ENCODE measurements around the gene NEO1.
"Not testable (repeated sequence)": the region's sequence is repeated elsewhere in the genome, so short reads cannot be mapped to it uniquely, and the experiment has no call there.

The NEO1 gene

DNA sequence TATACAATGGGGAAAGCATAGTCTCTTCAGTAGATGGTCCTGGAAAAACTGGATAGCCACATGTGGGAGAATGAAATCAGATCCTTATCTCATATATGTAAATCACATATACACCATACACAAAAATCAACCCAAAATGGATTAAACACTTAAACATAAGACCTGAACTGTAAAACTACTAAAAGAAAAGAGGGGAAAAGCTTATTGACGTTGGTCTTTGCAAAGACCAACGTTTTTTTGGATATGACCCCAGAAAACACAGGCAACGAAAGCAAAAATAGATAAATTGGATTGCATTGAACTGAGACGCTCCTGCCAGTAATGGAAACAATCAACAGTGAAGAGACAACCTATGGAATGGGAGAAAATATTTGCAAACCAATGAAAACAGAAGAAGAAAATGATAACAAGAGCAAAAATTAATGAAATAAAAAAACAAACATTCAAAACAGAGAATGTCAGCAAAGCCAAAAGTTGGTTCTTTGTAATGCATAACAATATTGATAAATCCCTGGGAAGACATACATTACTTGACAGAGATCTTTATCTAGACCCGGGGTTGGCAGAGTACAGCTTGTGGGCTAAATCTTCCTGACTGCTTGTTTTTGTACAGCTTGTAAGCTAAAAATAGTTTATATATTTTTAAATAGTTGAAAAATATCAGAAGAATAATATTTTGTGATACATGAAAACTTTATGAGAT is 86.9 kb downstream of the NEO1 start:
- no peak for DNase-seq

DNA sequence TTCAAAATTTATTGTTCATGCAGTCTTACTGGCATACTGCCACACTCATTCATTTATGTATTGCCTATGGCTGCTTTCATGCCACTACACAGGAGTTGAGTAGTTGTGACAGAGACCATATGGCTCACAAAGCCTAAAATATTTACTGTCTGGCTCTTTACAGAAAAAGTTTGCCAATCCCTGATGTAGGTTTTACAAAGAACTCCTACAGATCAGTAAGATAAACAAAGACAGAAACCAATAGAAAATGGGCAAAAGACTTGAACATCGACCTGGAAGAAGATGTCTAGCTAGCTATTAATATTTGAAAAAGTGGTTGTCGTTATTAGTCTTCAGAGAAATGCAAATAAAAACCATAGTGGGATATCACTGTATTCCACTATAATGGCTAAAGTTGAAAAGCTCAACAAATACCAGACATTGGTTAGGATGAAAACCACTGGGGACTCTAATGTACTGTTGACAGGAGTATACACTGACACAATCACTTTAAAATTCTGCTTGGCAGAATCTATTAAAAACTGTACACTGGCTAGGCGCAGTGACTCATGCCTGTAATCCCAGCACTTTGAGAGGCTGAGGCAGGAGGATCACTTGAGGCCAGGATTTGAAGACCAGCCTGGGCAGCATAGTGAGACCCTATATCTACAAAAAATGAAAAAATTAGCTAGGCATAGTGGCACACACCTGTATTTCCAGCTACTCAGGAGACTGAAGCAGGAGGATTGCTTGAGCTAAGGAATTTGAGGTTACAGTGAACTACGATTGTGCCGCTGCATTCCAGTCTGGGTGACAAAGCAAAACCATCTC is 87.7 kb downstream of the NEO1 start:
- no peak for DNase-seq

DNA sequence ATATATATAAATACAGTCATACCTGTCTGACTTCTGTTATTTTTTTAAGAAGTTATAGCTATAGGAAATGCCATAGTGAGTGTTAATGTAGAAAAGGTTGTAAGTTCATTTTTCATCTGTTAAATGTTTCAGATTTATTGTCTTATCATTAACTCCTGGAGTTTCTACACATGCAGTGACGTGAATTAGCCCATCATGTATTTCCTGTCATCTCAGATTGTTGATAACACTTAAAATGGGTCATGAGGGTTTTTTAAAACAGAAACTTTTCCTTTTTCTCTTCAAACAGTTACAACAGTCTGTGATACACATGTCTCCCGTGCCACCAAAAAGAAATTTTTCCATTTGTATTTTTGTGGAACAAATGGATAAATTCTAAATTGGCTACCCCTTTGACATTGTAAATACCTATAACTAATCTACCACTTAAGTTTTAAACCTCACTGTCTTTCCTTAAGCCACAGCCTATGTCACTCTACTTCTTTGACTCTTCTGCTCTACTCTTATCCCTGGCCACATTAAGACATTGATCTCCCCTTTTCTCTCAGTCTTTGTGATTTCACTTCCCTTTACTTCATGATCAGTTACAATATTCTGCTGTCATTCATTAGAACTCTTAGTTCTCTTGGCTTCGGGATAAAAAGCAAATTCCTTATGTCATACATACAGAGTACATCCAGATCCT is 89.1 kb downstream of the NEO1 start:
- DNase-seq = no peak

DNA sequence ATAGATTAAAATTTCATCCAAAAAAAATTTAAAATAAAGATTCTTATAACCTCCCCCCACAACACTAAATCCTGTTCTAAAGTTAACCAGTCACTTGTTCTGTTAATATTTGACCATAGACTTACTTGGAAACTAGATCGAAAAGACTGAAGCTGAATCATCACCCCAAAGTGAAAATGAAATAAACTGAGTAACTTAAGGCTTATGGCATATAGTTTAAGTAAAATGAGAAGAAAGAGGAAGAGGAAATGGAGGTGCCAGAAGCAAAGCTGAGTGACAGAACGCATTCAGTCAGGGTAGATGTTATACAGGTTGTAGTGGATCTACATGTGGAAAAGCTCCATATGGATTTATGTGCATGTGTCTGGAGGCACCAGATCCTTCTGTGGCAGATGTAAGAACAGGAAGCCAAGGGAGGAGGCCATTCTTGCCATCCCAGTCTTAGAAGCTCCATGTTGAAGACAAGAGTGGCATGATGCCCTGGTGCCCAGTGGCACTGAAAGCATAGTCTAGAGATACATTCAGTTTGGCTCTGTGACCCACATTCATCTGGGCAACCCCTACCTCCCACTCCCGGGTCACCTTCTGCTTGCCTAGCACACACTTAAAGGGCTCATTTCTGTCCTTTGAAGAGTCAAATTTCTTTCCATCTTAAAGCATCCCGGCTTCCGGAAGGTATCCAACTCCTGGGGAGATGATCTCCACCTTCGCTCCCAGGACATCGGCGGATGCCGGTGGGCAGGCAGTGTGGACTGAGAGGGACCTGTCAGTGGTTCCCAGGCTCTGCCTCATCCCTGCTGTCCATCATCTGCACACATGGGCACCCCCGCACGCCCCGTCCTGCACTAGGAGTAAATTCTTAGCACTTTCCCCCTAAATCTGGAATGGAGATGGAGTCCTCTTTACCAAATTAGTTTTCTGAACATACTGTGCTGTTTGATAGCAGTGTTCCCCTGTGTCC is 90.8 kb downstream of the NEO1 start:
- DNase-seq = no peak

DNA sequence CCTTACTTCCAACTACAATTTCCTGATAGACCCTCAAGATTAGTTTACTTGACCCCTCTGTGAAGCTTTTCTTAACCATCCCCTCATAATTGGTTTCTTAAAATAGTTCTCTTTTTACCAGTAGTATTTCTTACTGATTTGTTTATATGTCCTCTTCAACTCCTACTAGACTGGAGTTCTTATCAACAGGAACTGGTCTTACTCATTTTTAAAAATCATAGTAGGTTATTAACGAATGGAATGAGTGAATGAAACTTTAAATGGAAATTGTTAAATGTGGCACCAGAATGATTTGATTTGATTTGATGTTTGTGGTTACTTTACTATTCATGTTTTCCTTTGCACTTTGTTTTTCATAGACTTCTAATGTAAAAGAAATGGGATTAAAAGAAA is 91.5 kb downstream of the NEO1 start:
- no peak for DNase-seq

DNA sequence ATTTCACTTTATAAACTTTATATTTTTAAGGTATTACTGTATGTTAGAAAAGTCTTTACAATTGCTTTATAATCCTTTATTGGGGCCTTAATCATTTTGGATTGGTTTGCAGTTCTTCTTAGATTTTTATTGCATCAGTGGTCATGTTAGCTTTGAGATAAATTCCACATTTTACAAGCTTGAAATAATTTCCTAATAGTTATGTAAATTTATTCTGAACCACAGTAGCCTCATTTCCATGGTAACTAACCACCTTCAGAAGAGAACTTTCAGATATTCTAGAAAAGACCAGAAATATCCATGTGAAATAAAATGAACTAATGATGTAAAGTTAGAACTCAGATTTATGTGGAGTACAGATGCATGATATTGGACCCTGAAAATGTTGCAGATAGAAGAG is 94.2 kb downstream of the NEO1 start:
- no peak for DNase-seq

DNA sequence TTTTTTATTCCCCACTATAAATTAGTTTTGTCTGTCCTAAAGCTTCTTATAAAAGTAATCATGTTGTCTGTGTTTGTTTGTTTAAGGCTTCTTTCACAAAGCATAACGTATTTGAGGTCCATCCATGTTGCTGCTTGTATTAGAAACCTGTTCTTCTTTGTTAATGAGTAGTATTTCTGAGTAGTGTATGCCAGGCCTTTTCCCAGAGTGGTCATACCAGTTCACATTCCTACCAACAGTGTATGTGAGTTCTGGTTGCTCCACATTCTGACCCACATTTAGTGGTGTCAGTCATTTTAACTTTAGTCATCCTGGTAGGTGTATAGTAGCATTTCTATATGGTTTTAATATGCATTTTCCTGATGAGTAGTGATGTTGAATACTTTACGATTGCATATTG is 98.6 kb downstream of the NEO1 start:
- DNase-seq = no peak

DNA sequence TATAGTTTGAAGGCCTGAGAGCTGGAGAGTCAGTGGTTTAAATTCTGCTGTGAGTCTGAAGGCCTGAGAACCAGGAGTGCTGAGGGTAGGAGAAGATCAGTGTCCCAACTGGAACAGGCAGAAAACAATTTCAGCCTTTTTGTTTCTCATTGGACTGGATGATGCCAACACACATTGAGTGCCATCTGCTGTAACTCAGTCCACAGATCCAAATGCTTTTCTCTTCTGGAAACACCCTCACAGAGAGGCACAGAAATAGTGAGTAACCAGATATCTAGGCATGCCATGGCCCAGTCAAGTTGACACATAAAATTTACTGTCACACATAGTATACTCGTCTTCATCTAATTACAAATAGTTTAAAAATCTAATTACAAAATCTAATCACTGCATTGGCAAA is 100.8 kb downstream of the NEO1 start:
- DNase-seq = no peak

DNA sequence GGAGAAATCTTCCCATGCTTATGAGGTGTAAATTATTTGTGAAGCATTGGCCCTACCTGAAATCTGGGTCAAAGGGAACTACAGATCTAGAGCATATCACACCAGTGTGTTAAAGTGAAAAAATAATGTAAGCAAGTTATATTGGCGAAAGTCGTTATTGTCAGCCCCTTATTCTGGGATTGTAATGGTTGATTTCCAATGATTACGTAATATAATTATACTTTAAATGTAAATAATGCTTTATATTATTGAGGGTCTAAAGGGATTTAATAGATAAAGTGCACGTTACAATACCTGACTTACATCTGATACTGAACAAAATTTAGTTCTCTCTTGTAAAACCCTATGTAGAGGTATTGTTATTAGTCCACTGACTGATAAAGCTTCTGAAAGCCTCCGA is 101.2 kb downstream of the NEO1 start:
- no peak for DNase-seq

DNA sequence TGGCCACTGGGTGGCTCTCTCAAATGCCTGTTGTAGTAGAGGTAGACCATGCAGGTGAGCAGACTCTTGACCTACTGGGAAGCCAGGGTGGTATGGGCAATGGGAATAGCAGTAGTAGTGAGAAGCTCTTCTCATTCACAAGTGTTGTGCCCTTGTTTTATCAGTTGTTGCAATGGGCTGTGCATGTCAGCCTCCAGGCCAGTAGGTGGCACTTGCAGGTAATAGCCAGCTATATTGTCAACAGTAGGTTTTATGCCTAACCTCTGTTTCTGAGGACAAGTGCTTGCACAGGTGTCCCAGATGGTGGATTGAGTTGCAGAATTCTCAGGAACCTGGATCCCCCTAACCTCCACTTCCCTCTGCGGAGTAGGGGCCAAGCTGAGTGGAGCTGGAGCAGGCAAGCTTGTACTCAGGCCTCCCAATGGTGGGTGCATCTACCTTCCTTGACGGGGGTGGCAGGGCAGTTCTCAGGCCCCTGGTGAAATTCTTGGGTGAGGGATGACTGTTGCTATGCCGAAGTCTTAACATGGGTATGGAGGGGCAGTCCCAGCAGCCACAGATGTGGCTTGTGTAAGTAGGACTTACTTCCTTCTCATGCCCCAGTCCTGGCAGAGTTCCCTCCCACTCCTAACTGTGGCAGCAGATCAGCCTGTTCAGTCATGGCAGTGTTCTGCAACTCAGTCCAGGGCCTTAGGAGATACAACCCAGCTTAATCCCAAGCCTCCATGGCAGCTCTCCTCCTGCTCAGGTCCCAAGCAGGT is 104.3 kb downstream of the NEO1 start:
- no peak for DNase-seq

DNA sequence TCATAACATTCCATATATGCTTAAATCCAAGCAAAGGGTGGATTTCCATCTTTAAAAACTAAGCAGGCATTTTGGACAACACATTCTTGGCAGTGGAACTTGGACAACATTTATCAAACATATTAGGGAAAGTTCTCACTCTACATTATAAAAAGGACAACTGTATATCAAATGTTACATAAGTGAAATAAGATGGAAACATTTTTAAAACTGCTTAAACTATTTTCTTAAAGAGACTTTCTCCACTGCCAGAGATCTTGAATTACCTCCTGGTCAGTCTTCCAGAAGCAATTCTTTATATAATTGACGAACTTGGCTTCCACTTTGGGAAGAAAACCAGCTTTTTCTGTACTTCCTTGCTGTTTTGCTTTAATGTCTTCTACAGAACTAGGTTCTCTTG is 109.3 kb downstream of the NEO1 start:
- no peak for DNase-seq

DNA sequence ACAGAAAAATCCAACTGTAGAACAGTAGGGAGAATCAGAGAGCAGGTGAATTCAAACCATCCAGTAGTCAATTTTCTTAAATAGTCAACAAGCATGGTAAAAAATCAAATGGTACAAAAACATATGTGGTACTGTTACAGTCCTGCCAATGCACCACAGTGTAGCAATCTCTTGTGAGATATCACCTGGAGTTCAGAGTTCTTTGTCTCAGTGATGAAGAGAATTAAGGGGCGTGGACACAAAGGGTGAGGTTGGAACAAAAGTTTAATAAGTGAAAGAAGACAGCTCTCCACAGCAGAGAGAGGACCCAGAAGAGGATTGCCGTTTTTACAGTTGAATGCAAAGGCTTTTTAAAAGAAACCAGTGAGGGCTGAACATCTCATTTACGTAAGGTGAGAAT is 113.2 kb downstream of the NEO1 start:
- DNase-seq = no peak

DNA sequence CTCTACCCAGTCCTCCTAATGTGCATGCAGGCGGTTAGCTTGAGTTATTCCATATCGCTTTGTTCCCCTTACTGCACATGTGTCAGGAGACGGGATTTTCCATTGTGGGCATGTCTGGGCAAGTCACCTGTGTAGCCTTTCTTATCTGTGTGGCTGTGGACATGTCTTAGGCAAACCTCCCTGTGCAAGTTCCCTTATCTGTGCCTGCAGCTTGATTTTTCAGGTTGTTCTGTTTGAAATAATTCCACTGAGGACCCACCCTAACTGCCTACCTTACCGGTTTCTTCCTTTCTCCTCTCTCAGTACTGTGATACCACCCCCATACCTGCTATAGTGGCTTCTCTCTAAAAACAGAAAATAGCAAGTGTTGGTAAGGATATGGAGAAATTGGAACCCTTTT is 113.6 kb downstream of the NEO1 start:
- no peak for DNase-seq

DNA sequence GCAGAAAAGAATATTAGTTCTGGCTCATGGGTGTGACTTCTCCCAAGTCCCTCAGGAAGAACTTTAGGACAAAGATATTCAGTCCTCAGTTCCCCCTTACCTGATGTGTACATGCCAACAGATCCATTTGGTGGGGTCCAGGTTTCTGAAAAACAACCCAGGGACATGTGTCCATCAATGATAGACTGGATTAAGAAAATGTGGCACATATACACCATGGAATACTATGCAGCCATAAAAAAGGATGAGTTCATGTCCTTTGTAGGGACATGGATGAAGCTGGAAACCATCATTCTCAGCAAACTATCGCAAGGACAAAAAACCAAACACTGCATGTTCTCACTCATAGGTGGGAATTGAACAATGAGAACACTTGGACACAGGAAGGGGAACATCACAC is 114.4 kb downstream of the NEO1 start:
- not testable (repeated sequence) for DNase-seq

DNA sequence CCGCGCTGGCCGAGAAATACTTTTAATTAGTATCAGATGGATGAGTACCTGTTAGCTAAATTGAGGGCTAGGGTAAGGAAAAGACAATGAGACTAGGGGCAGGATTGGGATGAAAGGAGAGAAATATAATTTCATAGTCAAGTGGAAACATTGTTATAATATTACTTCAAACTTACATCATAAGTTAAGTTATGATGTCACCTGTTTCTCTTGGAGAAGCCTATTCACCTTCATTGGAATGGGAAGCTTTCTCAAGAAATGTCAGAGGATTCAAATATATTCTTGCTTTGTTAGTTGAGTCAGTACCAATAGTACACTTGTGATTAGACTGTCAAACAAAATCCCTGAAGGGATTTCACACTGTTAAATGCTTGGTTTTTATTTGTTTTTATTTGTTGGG is 116.2 kb downstream of the NEO1 start:
- DNase-seq = no peak

DNA sequence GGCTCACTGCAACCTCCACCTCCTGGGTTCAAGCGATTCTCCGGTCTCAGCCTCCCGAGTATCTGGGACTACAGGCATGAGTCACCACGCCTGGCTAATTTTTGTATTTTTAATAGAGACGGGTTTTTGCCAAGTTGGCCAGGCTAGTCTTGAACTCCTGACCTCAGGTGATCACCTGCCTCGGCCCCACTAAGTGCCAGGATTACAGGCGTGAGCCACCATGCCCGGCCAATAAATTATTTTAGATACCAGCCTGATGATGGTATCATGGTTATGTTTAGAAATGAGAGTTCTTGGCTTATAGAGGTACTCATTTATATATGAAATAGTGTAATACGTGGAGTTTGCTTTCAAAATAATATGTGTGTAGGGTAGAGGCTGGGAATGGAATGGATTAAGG is 119.4 kb downstream of the NEO1 start:
- DNase-seq = no peak

DNA sequence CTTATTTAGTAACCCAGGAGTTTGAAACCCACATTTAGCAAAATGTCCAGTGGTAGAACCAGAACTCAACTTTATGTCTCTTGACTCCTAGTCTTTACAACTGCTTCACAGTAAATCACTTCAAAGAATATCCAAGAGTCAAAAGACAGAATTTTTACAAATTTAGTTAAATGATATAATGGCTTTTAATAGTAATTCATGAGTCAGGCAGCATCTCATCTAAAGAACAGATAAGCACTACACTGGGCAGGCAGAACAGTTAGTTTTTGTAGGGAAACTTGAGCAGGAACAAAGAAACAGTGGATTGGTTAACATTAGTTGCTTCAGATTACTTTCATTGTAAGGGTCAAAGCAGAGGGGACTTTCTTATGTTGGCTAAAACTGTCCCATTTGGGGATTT is 120.2 kb downstream of the NEO1 start:
- DNase-seq = no peak

DNA sequence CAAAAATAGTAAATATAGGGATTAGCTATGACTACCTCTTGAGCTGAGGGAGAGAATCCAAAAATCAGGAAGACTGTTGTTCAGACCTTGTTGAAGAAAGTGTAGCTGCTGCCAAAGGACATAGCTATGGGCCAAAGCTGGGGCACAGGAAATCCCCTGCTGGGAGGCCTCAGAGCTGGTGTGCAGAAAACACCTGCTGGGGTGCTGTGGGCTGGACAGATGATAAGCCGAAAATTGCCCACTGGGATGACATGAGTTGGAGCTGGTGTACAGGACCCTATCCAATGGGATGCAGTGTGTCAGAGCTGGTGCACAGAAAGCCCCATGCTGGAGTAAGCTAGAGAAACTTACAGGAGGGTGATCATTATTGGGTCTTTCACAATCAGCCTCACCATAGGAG is 121.9 kb downstream of the NEO1 start:
- no peak for DNase-seq

DNA sequence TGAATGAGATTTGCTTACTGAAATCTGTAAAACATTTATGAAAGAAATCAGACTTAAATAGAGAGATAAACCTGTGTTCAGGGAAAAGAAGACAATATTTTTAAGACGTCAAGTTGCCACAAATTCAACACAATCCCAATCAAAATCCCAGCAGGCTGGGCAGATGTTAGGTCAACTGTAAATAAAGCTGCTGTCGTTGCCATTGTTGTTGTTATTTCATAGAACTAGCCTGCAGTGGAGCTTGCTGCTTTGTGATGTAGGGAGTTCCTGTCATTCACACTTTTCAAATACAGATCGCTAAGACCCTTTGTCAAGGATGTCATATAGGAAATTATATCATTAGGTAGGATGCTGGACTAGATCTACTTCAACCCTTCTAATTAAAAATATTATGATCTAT is 123.1 kb downstream of the NEO1 start:
- DNase-seq = no peak

DNA sequence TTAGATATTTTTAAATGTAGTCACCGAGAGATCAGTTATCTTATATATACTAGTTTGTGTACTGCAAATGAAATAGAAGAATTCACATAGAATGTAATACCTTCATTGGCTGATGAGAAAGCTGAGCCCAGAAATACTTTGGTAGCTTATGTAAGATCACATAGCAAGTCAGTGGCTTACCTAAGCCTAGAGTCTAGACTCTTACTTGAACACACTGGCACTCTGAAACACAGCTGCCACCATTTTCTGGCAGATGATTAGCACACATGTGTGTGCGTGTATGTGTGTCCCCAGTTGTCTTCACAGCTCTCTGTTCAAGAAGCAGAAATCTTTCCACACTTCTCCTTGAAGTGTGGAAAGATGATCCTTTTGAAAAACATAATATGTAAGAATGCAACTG is 124.3 kb downstream of the NEO1 start:
- no peak for DNase-seq

DNA sequence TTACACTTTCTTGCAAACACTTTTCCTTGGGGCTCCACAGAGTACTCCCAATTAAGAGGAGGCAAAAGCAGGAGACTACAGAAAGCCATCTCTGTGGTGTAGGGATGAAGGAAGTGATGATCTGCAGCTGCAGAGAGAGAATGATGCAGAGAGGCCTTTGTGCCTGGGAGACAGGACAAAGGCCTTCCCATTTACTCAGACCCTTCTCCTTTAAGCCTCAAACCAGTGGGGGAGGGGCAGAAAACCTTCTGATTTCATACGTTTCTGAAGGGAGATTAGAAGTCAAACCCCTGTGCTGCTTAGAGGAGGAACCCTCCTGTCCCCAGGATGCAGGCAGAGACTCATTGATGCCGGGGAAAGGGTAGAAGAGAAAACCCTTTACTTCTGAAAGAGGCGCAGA is 130.8 kb downstream of the NEO1 start:
- peak in 8 of 56 donors; percentile 1 to 17 (median 6) for DNase-seq
